Measurements from ENCODE around the gene CORO2B.

CORO2B gene

GRCh38 chr15:68589783-68590710 is 11.3 kb downstream of the CORO2B start:
- DNase-seq (ENCODE audit: low read depth in 2 of 2), result no peak

DNA sequence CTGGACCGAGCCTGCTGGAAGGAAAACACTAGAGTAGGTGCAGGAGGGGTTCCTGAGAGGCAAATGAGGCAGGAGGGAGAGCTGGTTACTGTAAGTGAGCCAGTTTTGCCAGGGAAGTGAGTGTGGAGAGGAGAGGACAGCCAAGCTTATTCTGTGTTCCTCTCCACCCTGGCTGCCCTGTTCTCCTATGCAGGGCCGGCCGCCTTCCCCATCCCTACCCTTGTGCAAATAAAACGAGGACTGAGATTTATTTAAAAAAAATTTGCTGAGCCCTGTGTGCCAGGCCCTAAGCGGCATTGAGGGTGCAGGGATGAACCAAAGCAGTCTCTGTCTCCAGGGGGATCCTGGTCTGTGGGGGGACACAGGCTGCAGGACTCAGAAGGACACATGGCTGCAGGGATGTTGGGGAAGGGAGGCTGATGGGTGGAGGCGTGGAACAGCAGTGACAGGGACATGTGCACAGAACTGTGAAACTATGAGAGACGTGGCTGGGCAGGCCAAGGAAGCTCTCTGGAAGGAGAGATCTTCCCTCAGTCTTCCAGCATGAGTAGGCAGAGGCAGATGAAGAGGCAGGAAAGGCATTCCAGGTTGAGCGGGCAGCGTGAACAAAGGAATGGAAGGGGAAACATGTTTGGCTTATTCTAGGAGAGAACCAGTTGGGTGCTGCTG is 12.1 kb downstream of the CORO2B start:
- no peak for DNase-seq (ENCODE audit: low read depth in 2 of 2)

DNA sequence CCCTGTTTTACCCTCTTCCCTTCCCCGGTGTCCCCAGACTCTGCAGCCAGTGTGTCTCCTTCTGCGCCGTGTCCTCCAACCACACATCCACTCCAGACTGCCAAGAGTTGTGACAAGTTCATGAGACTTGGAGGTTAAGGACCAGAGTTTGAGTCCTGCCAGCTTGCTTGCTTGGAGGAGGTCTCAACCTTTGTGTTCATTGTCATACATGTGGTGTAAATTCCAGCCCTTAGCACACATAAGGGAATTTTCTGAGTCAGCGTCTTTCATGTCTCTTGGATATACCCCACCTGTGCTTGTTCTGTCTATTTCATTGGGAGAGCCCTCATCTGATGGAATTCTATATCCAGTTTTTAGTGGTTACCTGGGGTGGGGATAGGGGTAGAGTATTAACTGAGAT is 13.3 kb downstream of the CORO2B start:
- no peak for DNase-seq (ENCODE audit: low read depth in 2 of 2)

GRCh38 chr15:68592544-68592943 is 13.8 kb downstream of the CORO2B start:
- no peak for DNase-seq (ENCODE audit: low read depth in 2 of 2)

GRCh38 chr15:68593341-68593740 is 14.5 kb downstream of the CORO2B start:
- DNase-seq (ENCODE audit: low read depth in 2 of 2), result no peak

DNA sequence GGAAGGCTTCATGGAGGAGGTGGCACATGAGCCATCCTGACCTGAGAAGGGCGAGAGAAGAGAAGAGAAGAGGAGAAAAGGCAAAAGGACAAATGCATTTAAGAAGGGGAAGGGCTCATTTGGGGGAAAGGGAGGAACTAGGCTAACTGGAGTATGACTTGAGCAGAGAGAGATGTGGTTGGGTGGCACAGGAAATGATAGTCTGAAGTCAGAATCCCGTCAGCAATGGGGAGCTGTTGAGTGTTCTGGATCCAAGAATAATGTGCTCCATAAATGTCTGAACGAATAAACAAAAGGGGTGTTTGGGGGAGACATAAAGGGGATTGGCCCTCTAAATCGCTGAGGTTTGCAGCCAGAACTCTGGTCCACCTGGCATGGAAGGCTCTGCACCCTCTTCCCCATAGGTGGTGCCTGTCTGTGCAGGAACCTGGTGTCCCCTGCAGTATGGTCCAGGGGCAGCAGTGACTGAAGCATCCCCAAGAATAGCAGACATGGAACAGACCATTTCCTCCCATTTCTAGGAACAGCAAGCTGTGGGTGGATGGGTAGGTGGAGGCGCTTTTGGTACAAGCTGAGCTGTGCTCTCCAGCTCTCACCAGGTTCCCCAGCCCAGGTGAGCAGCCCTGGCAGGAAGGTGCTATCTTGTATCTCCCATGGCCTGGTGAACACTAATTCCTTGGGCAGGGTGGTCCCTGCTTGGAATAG is 15.2 kb downstream of the CORO2B start:
- no peak for DNase-seq (ENCODE audit: low read depth in 2 of 2)

DNA sequence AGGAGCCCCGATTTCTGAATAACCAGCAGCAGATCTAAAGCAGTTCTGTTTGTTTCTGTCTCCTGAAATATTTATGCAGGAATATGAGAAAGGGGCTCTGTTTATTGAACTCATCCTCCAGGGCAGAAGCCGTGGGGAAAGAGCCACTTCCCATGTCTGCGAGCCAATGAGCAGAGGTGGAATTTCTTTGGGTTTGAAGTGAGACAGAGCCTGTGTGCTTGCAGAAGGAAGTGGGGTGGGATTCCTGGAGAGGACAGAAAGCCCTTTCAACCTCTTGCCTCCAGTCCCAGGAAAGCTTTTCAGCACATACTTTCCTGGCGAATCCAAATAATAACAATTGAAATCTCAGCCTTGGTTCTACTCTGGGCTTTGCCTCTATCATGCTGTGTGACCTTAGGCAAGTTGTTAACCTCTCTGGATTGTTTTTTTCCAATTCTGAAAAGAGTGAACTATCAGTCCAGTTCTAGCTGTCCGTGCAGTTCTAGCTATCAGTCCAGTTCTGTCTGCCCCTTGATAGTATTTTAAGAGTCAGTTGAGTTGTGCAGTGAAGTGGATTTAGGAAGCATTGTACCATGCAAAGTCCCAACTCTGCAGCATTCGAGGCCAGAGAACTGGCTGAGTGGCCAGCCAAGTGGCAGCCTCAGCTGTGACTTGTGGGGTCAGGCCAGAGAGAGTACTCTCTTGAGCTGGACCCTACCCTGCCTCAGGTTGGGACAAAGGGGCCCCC is 15.9 kb downstream of the CORO2B start:
- DNase-seq (ENCODE audit: low read depth in 2 of 2), result no peak

GRCh38 chr15:68595260-68595564 is 16.4 kb downstream of the CORO2B start:
- DNase-seq (ENCODE audit: low read depth in 2 of 2), result no peak

- DNase-seq (ENCODE audit: low read depth in 2 of 2), result no peak
Observed at GRCh38 chr15:68595761-68596160, 17.0 kb downstream of the CORO2B start.

GRCh38 chr15:68596691-68597090 is 17.9 kb downstream of the CORO2B start:
- DNase-seq (ENCODE audit: low read depth in 2 of 2), result no peak

DNA sequence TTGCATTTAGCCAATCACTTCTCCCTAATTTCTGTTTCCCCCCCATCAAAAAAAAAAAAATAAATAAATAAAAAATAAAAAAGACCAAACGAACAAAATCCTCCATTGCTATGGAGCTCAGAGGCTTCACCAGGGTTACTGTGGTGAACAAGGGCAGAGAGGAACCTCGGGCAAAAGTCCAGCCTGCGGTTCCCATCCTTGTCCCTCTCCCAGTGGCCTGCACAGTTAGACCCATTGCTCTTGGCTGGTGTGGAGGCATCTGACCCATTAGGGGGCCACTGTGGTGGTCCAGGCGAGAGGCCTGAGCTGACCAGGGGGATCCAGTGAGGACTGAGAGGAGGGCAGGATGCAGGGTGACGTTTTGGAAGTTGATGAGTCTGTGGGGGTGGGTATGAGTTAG is 18.8 kb downstream of the CORO2B start:
- DNase-seq (ENCODE audit: low read depth in 2 of 2), result no peak

GRCh38 chr15:68598171-68599152 is 19.7 kb downstream of the CORO2B start:
- no peak for DNase-seq (ENCODE audit: low read depth in 2 of 2)

DNA sequence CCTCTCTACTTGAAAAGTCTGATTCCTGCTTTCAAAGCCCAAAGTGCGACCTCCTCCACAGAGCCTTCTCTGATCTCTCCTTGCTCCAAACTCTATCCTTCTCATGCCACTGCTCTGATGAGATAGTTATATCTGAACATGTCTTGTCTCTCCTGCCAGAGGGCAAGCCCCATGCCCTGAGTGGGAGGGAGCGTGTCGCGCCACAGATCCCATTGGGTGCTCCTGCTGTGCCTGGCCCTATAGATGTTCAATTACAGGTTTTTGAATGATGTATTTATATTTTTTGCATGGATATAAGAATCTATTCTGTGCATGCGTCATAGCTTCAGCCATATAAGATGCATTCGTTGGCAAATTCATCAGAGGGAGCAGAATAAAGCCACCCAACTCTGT is 20.4 kb downstream of the CORO2B start:
- DNase-seq (ENCODE audit: low read depth in 2 of 2), result no peak

DNA sequence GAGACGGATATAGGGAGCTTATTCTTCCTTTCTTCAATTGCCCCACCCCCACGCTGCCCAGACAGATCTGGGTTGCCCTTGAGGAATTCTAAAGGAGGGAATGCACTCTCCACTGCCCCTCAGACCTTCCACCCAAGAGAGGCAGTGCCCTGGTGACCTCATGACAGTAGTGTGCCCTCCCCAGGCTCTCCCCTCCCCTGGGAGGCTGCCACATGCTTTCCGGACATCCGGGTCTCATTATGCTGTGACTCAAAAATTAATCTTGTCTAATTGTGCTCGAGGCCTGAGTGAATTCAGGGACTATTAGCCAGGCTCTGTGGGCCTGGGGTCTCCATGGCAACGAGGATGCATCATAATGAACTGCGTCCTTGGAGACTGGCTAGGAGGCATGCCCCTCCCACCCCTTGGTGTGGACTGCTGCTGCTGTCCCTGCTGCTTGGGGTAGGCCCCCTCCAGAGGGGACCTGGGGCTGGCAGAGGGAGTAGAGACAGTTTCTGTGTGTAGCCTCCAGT is 20.8 kb downstream of the CORO2B start:
- no peak for DNase-seq (ENCODE audit: low read depth in 2 of 2)

DNA sequence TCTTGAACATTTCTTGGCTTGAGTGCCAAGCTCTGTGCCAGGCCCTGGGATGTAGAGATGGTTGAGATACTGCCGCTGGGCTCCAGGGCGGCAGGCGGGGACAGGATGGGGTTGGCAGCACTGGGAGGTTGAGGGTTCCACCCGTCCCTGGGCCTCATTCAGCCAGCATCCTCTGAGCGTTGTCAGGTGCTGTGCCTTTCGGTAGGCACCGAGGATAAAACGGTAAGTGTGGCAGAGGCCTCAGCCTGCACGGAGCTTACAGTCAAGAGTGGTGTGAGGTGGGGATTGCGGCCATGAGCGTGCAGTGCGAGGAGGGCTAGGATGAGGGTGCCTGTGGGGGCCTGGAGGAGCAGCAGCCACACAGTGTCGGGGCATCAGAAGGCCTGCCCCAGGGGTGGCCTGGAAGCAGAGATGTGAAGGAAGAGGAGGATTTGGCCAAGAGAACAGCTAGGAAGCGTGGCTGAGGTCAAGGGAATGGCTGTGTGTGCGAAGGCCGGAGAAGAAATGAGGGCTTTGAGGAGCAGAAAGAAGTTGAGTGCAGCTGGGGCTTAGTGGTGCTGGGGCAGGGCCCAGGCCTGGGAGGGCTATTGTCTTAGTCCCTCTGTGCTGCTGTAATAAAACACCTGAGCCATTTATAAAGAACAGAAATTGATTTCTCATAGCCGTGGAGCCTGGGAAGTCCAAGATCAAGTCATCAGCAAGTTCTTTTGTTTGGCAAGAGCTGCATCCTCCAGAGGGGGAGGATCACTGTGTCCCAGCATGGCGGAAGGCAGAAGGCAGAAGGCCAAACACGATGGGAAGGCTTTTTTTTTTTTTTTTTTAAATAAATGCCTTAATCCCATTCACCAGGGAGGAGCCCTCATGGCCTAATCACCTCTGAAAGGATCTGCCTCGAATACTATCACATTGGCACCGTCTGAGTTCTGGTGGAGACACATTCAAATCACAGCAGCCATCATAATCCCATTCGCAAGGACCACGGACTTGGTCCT is 22.7 kb downstream of the CORO2B start:
- DNase-seq (ENCODE audit: low read depth in 2 of 2), result no peak

- DNase-seq (ENCODE audit: low read depth in 2 of 2), result no peak
Observed at GRCh38 chr15:68602459-68603215, 23.8 kb downstream of the CORO2B start.

DNA sequence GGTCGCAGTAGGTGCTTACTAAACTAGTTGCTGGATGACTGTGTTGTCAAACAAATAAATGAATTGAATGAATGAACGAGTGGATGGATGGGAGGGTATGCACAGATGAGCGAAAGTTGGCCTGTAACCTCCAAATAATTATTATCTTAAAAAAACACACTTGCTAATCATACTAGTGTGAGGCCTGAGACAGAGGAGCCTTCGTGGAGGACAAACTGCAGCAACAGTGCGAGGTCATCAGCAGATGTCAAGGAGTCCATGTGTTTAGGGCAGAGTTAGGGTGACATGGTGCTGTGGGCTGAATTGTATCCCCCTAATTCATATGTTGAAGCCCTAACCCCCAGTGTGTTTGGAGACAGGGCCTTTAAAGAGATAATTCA is 24.4 kb downstream of the CORO2B start:
- DNase-seq (ENCODE audit: low read depth in 2 of 2), result no peak

GRCh38 chr15:68603951-68604350 is 25.2 kb downstream of the CORO2B start:
- DNase-seq (ENCODE audit: low read depth in 2 of 2), result no peak
